Measurements from ENCODE around the gene CAPN10. TPM values are rescaled to one million over a fixed set of nuclear protein-coding genes. Genes with fewer than 3 reads are reported as not detected.

The CAPN10 gene
- total and polyA plus RNA-seq, 2 donors (not counting 3 experiments of a cell fraction or from before 2014, with no cell fraction given): 25.2 to 39.9 TPM

DNA sequence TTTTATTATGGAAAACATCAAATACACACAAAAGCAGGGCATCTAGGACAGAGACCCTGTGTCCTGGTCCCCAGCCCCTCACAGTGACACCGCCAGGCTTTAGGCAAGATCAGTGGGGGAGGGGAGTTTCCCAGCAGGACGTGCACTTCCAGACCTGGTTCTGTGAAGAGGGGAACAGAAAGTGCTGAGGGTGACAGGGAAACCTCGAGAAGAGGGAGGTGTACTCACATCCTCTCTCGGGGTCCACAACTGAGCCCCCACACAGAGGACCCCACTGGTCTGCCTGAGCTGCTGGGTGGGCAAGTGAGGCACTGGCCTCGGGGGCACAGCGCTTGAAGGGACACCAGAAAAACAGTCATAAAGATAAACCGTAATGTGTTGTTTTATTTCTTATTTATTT, 34.3 kb downstream of the CAPN10 start:
- CTCF ChIA-PET: no interaction called here
- Histone ChIP-seq H3K9me3 (replicated peaks; ENCODE audit: control insufficient read depth, insufficient read depth, low read length) (no peaks in the 10 kb centered on the region), H3K9me1 (replicated peaks; ENCODE audit: control insufficient read depth, extremely low read depth, insufficient read depth, low read length) (no peaks in the 10 kb centered on the region), H3K27me3 (ENCODE audit: control insufficient read depth in 2 of 2, insufficient read depth in 2 of 2, low read length in 2 of 2) (no peaks in the 10 kb centered on the region), H3K79me2 (ENCODE audit: control insufficient read depth, insufficient read depth, low read length) (no peaks in the 10 kb centered on the region), H3K36me3 (ENCODE audit: control insufficient read depth in 2 of 2, extremely low read depth in 1 of 2, insufficient read depth in 2 of 2, low read length in 2 of 2) (no peaks in the 10 kb centered on the region), H4K20me1 (replicated peaks; ENCODE audit: control insufficient read depth, extremely low read depth, insufficient read depth, low read length) (no peaks in the 10 kb centered on the region), H3K4me1 (ENCODE audit: control insufficient read depth, extremely low read depth, insufficient read depth, low read length) (no peaks in the 10 kb centered on the region), H3K9ac (replicated peaks; ENCODE audit: extremely low read depth, insufficient read depth, low read length) (no peak overlapping the region), H2AFZ (ENCODE audit: low read depth, low read length) (no peak overlapping the region), H3K4me2 (ENCODE audit: insufficient read depth, low read length) (no peak overlapping the region), H3K4me3 (replicated peaks in 1 of 3; ENCODE audit: insufficient read depth in 1 of 3, low read depth in 1 of 3, low read length in 3 of 3) (no peak overlapping the region), H3K27ac (ENCODE audit: insufficient read depth, low read depth, low read length) (no peak overlapping the region)
- POLR2A ChIA-PET: no interaction called here
- TF ChIP-seq JUN (IDR thresholded peaks at IDR 0.05; ENCODE audit: borderline replicate concordance, insufficient read depth, insufficient read length, low read depth) (no peak), POLR2AphosphoS5 (IDR thresholded peaks at IDR 0.05; ENCODE audit: insufficient read depth, low read depth, low read length) (no peak), GATA2 (IDR thresholded peaks at IDR 0.05; ENCODE audit: insufficient read depth, insufficient read length, low read depth, low read length) (no peak)
- FAIRE-seq (no peak), DNase-seq (ENCODE audit: low read depth, low spot score) (no peak)
- dilution Hi-C loops (cut with MboI; ENCODE audit: extremely low pct_ligation_motif_present, low sequenced_read_pairs): no loop called here
- intact Hi-C loops (cut with micrococcal nuclease): no loop called here
- no TSS peak for BruUV-seq (replicated peaks)

DNA sequence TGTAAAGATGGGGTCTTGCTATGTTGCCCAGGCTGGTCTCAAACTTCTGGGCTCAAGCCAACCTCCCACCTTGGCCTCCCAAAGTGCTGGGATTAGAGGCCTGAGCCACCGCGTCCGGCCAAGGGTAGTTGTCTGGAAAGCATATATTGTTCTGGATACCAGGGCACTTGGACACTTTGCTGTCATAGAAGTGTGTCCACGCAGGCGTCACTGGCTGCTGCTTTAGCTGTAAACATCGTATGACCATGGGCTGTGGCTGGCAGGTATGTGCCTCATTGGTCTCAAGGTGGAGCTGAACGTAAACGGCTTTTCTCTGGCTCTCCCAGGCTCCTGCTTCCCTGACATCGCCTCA, 35.5 kb downstream of the CAPN10 start:
- dilution Hi-C loops (cut with MboI; ENCODE audit: extremely low pct_ligation_motif_present, low sequenced_read_pairs) (no loop called here), intact Hi-C loops (cut with micrococcal nuclease) (no loop called here)
- Histone ChIP-seq H3K4me1 (ENCODE audit: control insufficient read depth, extremely low read depth, insufficient read depth, low read length) (no peaks in the 10 kb centered on the region), H3K9ac (replicated peaks; ENCODE audit: extremely low read depth, insufficient read depth, low read length) (no peak overlapping the region), H3K9me3 (replicated peaks; ENCODE audit: control insufficient read depth, insufficient read depth, low read length) (no peaks in the 10 kb centered on the region), H2AFZ (ENCODE audit: low read depth, low read length) (no peak overlapping the region), H3K4me3 (replicated peaks in 1 of 3; ENCODE audit: insufficient read depth in 1 of 3, low read depth in 1 of 3, low read length in 3 of 3) (no peak overlapping the region), H4K20me1 (replicated peaks; ENCODE audit: control insufficient read depth, extremely low read depth, insufficient read depth, low read length) (no peaks in the 10 kb centered on the region), H3K4me2 (ENCODE audit: insufficient read depth, low read length) (no peak overlapping the region), H3K36me3 (ENCODE audit: control insufficient read depth in 2 of 2, extremely low read depth in 1 of 2, insufficient read depth in 2 of 2, low read length in 2 of 2) (no peaks in the 10 kb centered on the region), H3K79me2 (ENCODE audit: control insufficient read depth, insufficient read depth, low read length) (no peaks in the 10 kb centered on the region), H3K27ac (ENCODE audit: insufficient read depth, low read depth, low read length) (no peak overlapping the region), H3K27me3 (ENCODE audit: control insufficient read depth in 2 of 2, insufficient read depth in 2 of 2, low read length in 2 of 2) (no peaks in the 10 kb centered on the region), H3K9me1 (replicated peaks; ENCODE audit: control insufficient read depth, extremely low read depth, insufficient read depth, low read length) (no peaks in the 10 kb centered on the region)
- CTCF ChIA-PET: no interaction called here
- no peak for DNase-seq (ENCODE audit: low read depth, low spot score)
- POLR2A ChIA-PET: no interaction called here
- TF ChIP-seq JUN (IDR thresholded peaks at IDR 0.05; ENCODE audit: borderline replicate concordance, insufficient read depth, insufficient read length, low read depth) (no peak), EZH2 (IDR thresholded peaks at IDR 0.05; ENCODE audit: borderline replicate concordance, low read depth, low read length, severe bottlenecking) (no peak), FOS (IDR thresholded peaks at IDR 0.05; ENCODE audit: borderline replicate concordance, insufficient read depth, low read length) (no peak), POLR2AphosphoS5 (IDR thresholded peaks at IDR 0.05; ENCODE audit: insufficient read depth, low read depth, low read length) (no peak), GATA2 (IDR thresholded peaks at IDR 0.05; ENCODE audit: insufficient read depth, insufficient read length, low read depth, low read length) (no peak), POLR2A (IDR thresholded peaks at IDR 0.05; ENCODE audit: low read depth, low read length) (no peak), MYC (IDR thresholded peaks at IDR 0.05; ENCODE audit: low read depth, low read length) (no peak)
- TF ChIP-seq, protein P1, sequence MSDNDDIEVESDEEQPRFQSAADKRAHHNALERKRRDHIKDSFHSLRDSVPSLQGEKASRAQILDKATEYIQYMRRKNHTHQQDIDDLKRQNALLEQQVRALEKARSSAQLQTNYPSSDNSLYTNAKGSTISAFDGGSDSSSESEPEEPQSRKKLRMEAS (IDR thresholded peaks at IDR 0.05; ENCODE audit: insufficient read depth, insufficient read length): no peak
- TF ChIP-seq, protein P2, sequence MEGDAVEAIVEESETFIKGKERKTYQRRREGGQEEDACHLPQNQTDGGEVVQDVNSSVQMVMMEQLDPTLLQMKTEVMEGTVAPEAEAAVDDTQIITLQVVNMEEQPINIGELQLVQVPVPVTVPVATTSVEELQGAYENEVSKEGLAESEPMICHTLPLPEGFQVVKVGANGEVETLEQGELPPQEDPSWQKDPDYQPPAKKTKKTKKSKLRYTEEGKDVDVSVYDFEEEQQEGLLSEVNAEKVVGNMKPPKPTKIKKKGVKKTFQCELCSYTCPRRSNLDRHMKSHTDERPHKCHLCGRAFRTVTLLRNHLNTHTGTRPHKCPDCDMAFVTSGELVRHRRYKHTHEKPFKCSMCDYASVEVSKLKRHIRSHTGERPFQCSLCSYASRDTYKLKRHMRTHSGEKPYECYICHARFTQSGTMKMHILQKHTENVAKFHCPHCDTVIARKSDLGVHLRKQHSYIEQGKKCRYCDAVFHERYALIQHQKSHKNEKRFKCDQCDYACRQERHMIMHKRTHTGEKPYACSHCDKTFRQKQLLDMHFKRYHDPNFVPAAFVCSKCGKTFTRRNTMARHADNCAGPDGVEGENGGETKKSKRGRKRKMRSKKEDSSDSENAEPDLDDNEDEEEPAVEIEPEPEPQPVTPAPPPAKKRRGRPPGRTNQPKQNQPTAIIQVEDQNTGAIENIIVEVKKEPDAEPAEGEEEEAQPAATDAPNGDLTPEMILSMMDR (IDR thresholded peaks at IDR 0.05; ENCODE audit: extremely low read depth in 1 of 2, insufficient read depth in 1 of 2, low read depth in 1 of 2, low read length in 2 of 2): no peak
- FAIRE-seq: no peak
- BruUV-seq (replicated peaks): no TSS peak

Measured in endothelial cell of umbilical vein (primary cell).